Endothelial cell of umbilical vein (primary cell): ENCODE measurements around the gene CHRNE. TPM values are rescaled to one million over a fixed set of nuclear protein-coding genes. Genes with fewer than 3 reads are reported as not detected.

Experiments
- BruUV-seq: library from RNA; stranded (reverse); fragments of 400-500 nt; replicated peaks from 2 replicates; lab custom pipeline; 2021; lab: Mats Ljungman, UMichigan
- CTCF ChIA-PET: fragments of 300-600, 350-600 bp; sonication (Branson Sonifier 250); formaldehyde crosslinking; loops from one replicate; lab custom pipeline; 2021; ENCODE audit warnings: antibody characterized with exemption, inconsistent platforms; lab: Charles Lee
- POLR2A ChIA-PET: fragments of 300-600, 350-600 bp; sonication (Branson Sonifier 250); formaldehyde crosslinking; loops from one replicate; lab custom pipeline; 2021; ENCODE audit warnings: antibody characterized with exemption, inconsistent platforms; lab: Charles Lee
- DNase-seq: peaks from one replicate; pipeline ENCODE4 v3.0.0-alpha.2; 2011; ENCODE audit warnings: low read depth, low spot score
- FAIRE-seq: peaks from 2 replicates; lab custom pipeline; 2011; peaks lifted over from hg19 to GRCh38; lab: Jason Lieb, UNC
- H2AFZ ChIP-seq: 2 replicates; pipeline ENCODE4 v1.6.0; 2012; ENCODE audit warnings: low read depth, low read length, control low read depth, inconsistent platforms
- H3K27ac ChIP-seq: 2 replicates; pipeline ENCODE4 v1.5.1; 2011; ENCODE audit warnings: low read depth, mild to moderate bottlenecking, control low read depth, low read length, moderate library complexity; ENCODE audit not compliant: insufficient read depth
- H3K27me3 ChIP-seq, 2 experiments: 2 replicates each; pipeline versions ENCODE4 v1.6.0 to v1.6.1; 2011; ENCODE audit warnings: low read length in 2 of 2, mixed read lengths in 1 of 2; ENCODE audit not compliant: control insufficient read depth in 2 of 2, insufficient read depth in 2 of 2
- H3K36me3 ChIP-seq, 2 experiments: 2 replicates in 1 of 2; 3 replicates in 1 of 2; pipeline ENCODE4 v1.5.1; 2011; ENCODE audit warnings: low read length in 2 of 2, mild to moderate bottlenecking in 1 of 2, moderate library complexity in 1 of 2; ENCODE audit not compliant: control insufficient read depth in 2 of 2, insufficient read depth in 2 of 2; ENCODE audit errors: extremely low read depth in 1 of 2
- H3K4me1 ChIP-seq: 3 replicates; pipeline ENCODE4 v1.5.1; 2011; ENCODE audit warnings: mild to moderate bottlenecking, low read length; ENCODE audit not compliant: control insufficient read depth, insufficient read depth; ENCODE audit errors: extremely low read depth
- H3K4me2 ChIP-seq: 2 replicates; pipeline ENCODE4 v1.6.1; 2011; ENCODE audit warnings: low read length, control low read depth, mixed read lengths; ENCODE audit not compliant: insufficient read depth
- H3K4me3 ChIP-seq, 3 experiments: fragments of 200-600 bp in 1 of 3; sonication (generic), shearing (Covaris generic) in 1 of 3; replicated peaks in 1 of 3; 2 replicates each; pipeline ENCODE4 v1.5.1; 2011 to 2016; ENCODE audit warnings: control low read depth in 3 of 3, low read length in 3 of 3, mild to moderate bottlenecking in 2 of 3, inconsistent platforms in 1 of 3, low read depth in 1 of 3, moderate library complexity in 1 of 3; ENCODE audit not compliant: insufficient read depth in 1 of 3
- H3K79me2 ChIP-seq: 2 replicates; pipeline ENCODE4 v1.6.0; 2012; ENCODE audit warnings: low read length, inconsistent platforms; ENCODE audit not compliant: control insufficient read depth, insufficient read depth
- H3K9ac ChIP-seq: replicated peaks from 2 replicates; pipeline ENCODE3; 2011; ENCODE audit warnings: low read length, control low read depth; ENCODE audit not compliant: insufficient read depth; ENCODE audit errors: extremely low read depth
- H3K9me1 ChIP-seq: replicated peaks from 3 replicates; pipeline ENCODE4 v1.6.0; 2011; ENCODE audit warnings: mild to moderate bottlenecking, low read length; ENCODE audit not compliant: control insufficient read depth, insufficient read depth; ENCODE audit errors: extremely low read depth
- H3K9me3 ChIP-seq: replicated peaks from 2 replicates; pipeline ENCODE4 v1.5.1; 2012; ENCODE audit warnings: low read length, inconsistent platforms; ENCODE audit not compliant: control insufficient read depth, insufficient read depth
- H4K20me1 ChIP-seq: replicated peaks from 2 replicates; pipeline ENCODE3; 2011; ENCODE audit warnings: mild to moderate bottlenecking, low read length; ENCODE audit not compliant: control insufficient read depth, insufficient read depth; ENCODE audit errors: extremely low read depth
- CTCF ChIP-seq, 2 donors: IDR thresholded peaks; 1 replicate in 1 of 2; 2 replicates in 1 of 2; pipeline ENCODE4 v1.5.1; 2011; ENCODE audit warnings: low read length in 2 of 2, mild to moderate bottlenecking in 2 of 2, moderate library complexity in 2 of 2, control low read depth in 1 of 2, inconsistent platforms in 1 of 2, low read depth in 1 of 2; ENCODE audit not compliant: insufficient read depth in 1 of 2; ENCODE audit errors: extremely low read depth in 1 of 2
- EZH2 ChIP-seq: IDR thresholded peaks from 2 replicates; pipeline ENCODE4 v1.6.1; 2012; ENCODE audit warnings: borderline replicate concordance, low read depth, mild to moderate bottlenecking, moderate library complexity, low read length, inconsistent platforms; ENCODE audit not compliant: severe bottlenecking
- FOS ChIP-seq: IDR thresholded peaks from 2 replicates; pipeline ENCODE4 v1.6.1; 2011; ENCODE audit warnings: mild to moderate bottlenecking, low read length, moderate library complexity, borderline replicate concordance; ENCODE audit not compliant: insufficient read depth
- GATA2 ChIP-seq: IDR thresholded peaks from 2 replicates; pipeline ENCODE4 v1.7.0; 2011; ENCODE audit warnings: low read depth, mild to moderate bottlenecking, moderate library complexity, mixed read lengths, low read length; ENCODE audit not compliant: insufficient read length, insufficient read depth
- JUN ChIP-seq: IDR thresholded peaks from 2 replicates; pipeline ENCODE4 v1.6.1; 2011; ENCODE audit warnings: borderline replicate concordance, low read depth; ENCODE audit not compliant: insufficient read length, insufficient read depth
- MAX ChIP-seq: IDR thresholded peaks from 2 replicates; pipeline ENCODE4 v1.6.1; 2011; ENCODE audit not compliant: insufficient read depth, insufficient read length
- MYC ChIP-seq: IDR thresholded peaks from one replicate; pipeline ENCODE4 v1.6.1; 2011; ENCODE audit warnings: mild to moderate bottlenecking, low read depth, low read length
- POLR2A ChIP-seq: IDR thresholded peaks from 2 replicates; pipeline ENCODE4 v1.6.1; 2012; ENCODE audit warnings: low read depth, mild to moderate bottlenecking, control low read depth, low read length
- POLR2AphosphoS5 ChIP-seq: IDR thresholded peaks from 2 replicates; pipeline ENCODE4 v1.6.1; 2012; ENCODE audit warnings: low read depth, mild to moderate bottlenecking, control low read depth, low read length, moderate library complexity; ENCODE audit not compliant: insufficient read depth
- dilution Hi-C: fragments of 300-500 bp; cut with MboI; formaldehyde crosslinking; loops from one replicate; pipeline ENCODE4 v1.15.0; 2019; ENCODE audit warnings: low sequenced_read_pairs; ENCODE audit not compliant: extremely low pct_ligation_motif_present
- intact Hi-C: fragments of 100-400 bp; cut with micrococcal nuclease; formaldehyde crosslinking; loops from one replicate; pipeline ENCODE4 v1.10.0; 2022
- polyA plus RNA-seq, 4 experiments: library from polyadenylated mRNA; depleted of rRNA in 3 of 4; stranded (reverse) in 3 of 4; unstranded in 1 of 4; fragments of >200 nt; gene quantifications; 2 replicates each; pipeline versions ENCODE4 v1.2.1 to v1.2.3, GENCODE V29; 2011 to 2012; ENCODE audit warnings: missing spikeins in 1 of 4
- total RNA-seq: library from RNA; stranded (reverse); gene quantifications from 2 replicates; pipeline ENCODE4 v1.2.3, GENCODE V29; 2021

CHRNE gene
- total and polyA plus RNA-seq, 2 donors (not counting 3 experiments of a cell fraction or from before 2014, with no cell fraction given), result 0.84 to 1.1 TPM

GRCh38 chr17:4901108-4901647 is 1.7 kb downstream of the CHRNE start:
- DNase-seq (no peak), FAIRE-seq (no peak)
- TSS peak; percentile 65 for BruUV-seq
- peaks cover 10% of the 10 kb centered on the region for H3K4me1 ChIP-seq
- POLR2A ChIA-PET, result no interaction called here
- peak overlapping the region; percentile 26 for H3K9ac ChIP-seq
- H3K9me3 ChIP-seq, result no peaks in the 10 kb centered on the region
- H3K4me3 ChIP-seq, result peak overlapping the region in 1 of 3 experiments; percentile 8
- intact Hi-C loops, result loop anchor here (5.0 kb wide), 2 partner anchors 114 to 169 kb away; partner anchors contain the start of genes GLTPD2, MED11 and VMO1
- TF ChIP-seq GATA2 (no peak), POLR2A (peak; percentile 5), POLR2AphosphoS5 (peak; percentile 15), CTCF (IDR thresholded peaks at IDR 0.05; ENCODE audit: extremely low read depth in 1 of 2, insufficient read depth in 1 of 2, low read depth in 1 of 2, low read length in 2 of 2) (no peak), JUN (no peak), MAX (no peak), EZH2 (no peak), MYC (no peak), FOS (no peak)
- no peaks in the 10 kb centered on the region for H3K9me1 ChIP-seq
- dilution Hi-C loops, result no loop called here
- H3K27ac ChIP-seq, result peak overlapping the region; percentile 23
- no peaks in the 10 kb centered on the region for H4K20me1 ChIP-seq
- CTCF ChIA-PET, result interaction anchor here (1.0 to 6.9 kb wide), 8 partner anchors 23 to 192 kb away, joined by 3 to 70 read pairs (median 4); partner anchors contain the start of genes ARRB2, GLTPD2, PSMB6 and SPAG7
- H3K27me3 ChIP-seq, result no peaks in the 10 kb centered on the region
- peak overlapping the region; percentile 35 for H3K4me2 ChIP-seq
- no peaks in the 10 kb centered on the region for H3K79me2 ChIP-seq
- peak overlapping the region; percentile 31 for H2AFZ ChIP-seq
- peaks cover 0 to 11% of the 10 kb centered on the region in 2 experiments for H3K36me3 ChIP-seq
